ENCODE measurements around the gene GALNT6. TPM values are rescaled to one million over a fixed set of nuclear protein-coding genes. Genes with fewer than 3 reads are reported as not detected.

Gene GALNT6
- total and polyA plus RNA-seq, 9 of the 15 experiments (the other 6 are each of a cell fraction or from before 2014, with no cell fraction given) = 1.5 to 8.6 (median 5.1) TPM

- TF ChIP-seq FOXA3 (CRISPR knock-in tag; conservative IDR thresholded peaks at IDR 0.05 in 1 of 2, IDR thresholded peaks at IDR 0.05 in 1 of 2) = no peak
- TF ChIP-seq SOX6 (IDR thresholded peaks at IDR 0.05) = peak; percentile 58
- no peak for TF ChIP-seq ZNF384 (IDR thresholded peaks at IDR 0.05; ENCODE audit: low read depth, low read length)
- peak; percentile 68 for TF ChIP-seq CXXC5 (CRISPR knock-in tag; IDR thresholded peaks at IDR 0.05)
- TF ChIP-seq NEUROD1 (IDR thresholded peaks at IDR 0.05; ENCODE audit: borderline replicate concordance, low read depth, low read length, partially characterized antibody) = peak; percentile 51
- TF ChIP-seq DMBX1 (CRISPR knock-in tag; IDR thresholded peaks at IDR 0.05; ENCODE audit: borderline replicate concordance) = peak; percentile 51; the same call in 1 of the 2 replicates
- 0 out of 4 replicates have a peak, but pooled peaks have one; percentile 23 to 65 for TF ChIP-seq RCOR1 (IDR thresholded peaks at IDR 0.05; ENCODE audit: borderline replicate concordance in 1 of 2, low read depth in 2 of 2, low read length in 2 of 2)
- peak; percentile 89 for TF ChIP-seq ARID1B (IDR thresholded peaks at IDR 0.05)
- 0 out of 2 replicates have a peak, but pooled peaks have one; percentile 66 for TF ChIP-seq ELF4 (CRISPR knock-in tag; IDR thresholded peaks at IDR 0.05)
- TF ChIP-seq ZNF146 (CRISPR knock-in tag; IDR thresholded peaks at IDR 0.05; ENCODE audit: unreplicated experiment) = no peak
- TF ChIP-seq, protein P1, sequence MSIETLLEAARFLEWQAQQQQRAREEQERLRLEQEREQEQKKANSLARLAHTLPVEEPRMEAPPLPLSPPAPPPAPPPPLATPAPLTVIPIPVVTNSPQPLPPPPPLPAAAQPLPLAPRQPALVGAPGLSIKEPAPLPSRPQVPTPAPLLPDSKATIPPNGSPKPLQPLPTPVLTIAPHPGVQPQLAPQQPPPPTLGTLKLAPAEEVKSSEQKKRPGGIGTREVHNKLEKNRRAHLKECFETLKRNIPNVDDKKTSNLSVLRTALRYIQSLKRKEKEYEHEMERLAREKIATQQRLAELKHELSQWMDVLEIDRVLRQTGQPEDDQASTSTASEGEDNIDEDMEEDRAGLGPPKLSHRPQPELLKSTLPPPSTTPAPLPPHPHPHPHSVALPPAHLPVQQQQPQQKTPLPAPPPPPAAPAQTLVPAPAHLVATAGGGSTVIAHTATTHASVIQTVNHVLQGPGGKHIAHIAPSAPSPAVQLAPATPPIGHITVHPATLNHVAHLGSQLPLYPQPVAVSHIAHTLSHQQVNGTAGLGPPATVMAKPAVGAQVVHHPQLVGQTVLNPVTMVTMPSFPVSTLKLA (conservative IDR thresholded peaks at IDR 0.05) = 0 out of 4 replicates have a peak, but pooled peaks of 1 of the 2 experiments have one; percentile 27
- no peak for TF ChIP-seq TRIM28 (IDR thresholded peaks at IDR 0.05)
- TF ChIP-seq ETV1 (tag; conservative IDR thresholded peaks at IDR 0.05; ENCODE audit: low read depth) = peak; percentile 83
- TF ChIP-seq DPF2 (IDR thresholded peaks at IDR 0.05) = peak; percentile 90
- TF ChIP-seq EP300 (IDR thresholded peaks at IDR 0.05; ENCODE audit: low read length) = peak; percentile 76; the same call in 1 of the 2 replicates
- TF ChIP-seq KLF16 (IDR thresholded peaks at IDR 0.05) = peak; percentile 85
- peak; percentile 84 for TF ChIP-seq LEF1 (IDR thresholded peaks at IDR 0.05)
- TF ChIP-seq RB1 (IDR thresholded peaks at IDR 0.05; ENCODE audit: low read depth) = 0 out of 2 replicates have a peak, but pooled peaks have one; percentile 54
- peak; percentile 74 for TF ChIP-seq TAL1 (IDR thresholded peaks at IDR 0.05)
- TF ChIP-seq NFIC (IDR thresholded peaks at IDR 0.05) = peak; percentile 54
- no peak for TF ChIP-seq HDGF (IDR thresholded peaks at IDR 0.05)
- TF ChIP-seq GATAD2A (IDR thresholded peaks at IDR 0.05) = peak; percentile 80
- no peak for TF ChIP-seq FOS (IDR thresholded peaks at IDR 0.05; ENCODE audit: extremely low read depth, insufficient read length)
- peak in 1 of 2 experiments; percentile 44; a peak in 1 of 4 replicates for TF ChIP-seq KDM1A (IDR thresholded peaks at IDR 0.05)
- TF ChIP-seq E2F5 (CRISPR knock-in tag; IDR thresholded peaks at IDR 0.05) = no peak
- TF ChIP-seq PML (IDR thresholded peaks at IDR 0.05; ENCODE audit: low read length) = peak; percentile 64; the same call in 1 of the 2 replicates
- TF ChIP-seq HSF4 (CRISPR knock-in tag; IDR thresholded peaks at IDR 0.05; ENCODE audit: borderline replicate concordance) = no peak
- TF ChIP-seq ZNF224 (CRISPR knock-in tag; IDR thresholded peaks at IDR 0.05) = no peak
- no peak for TF ChIP-seq TEAD1 (CRISPR knock-in tag; IDR thresholded peaks at IDR 0.05)
- peak; percentile 48; the same call in 1 of the 2 replicates for TF ChIP-seq BHLHE40 (IDR thresholded peaks at IDR 0.05; ENCODE audit: low read length)
- TF ChIP-seq ZNF586 (CRISPR knock-in tag; conservative IDR thresholded peaks at IDR 0.05) = no peak
- TF ChIP-seq HDAC1 (IDR thresholded peaks at IDR 0.05) = peak in 1 of 2 experiments; percentile 63; a peak in 2 of 4 replicates
Measured at GRCh38 chr12:51320695-51321320, 70.4 kb downstream of the GALNT6 start (continued).
